Stimulated activated CD4-positive, alpha-beta T cell treated with anti-CD3 and anti-CD28 coated beads, Interleukin-1b, Interleukin-23, amount 100 ng/mL, for 48 hours (primary cell): ENCODE measurements around the gene RFX3.

Experiments
- DNase-seq: peaks from one replicate; pipeline ENCODE4 v3.0.0-alpha.2; 2020

Gene RFX3

DNA sequence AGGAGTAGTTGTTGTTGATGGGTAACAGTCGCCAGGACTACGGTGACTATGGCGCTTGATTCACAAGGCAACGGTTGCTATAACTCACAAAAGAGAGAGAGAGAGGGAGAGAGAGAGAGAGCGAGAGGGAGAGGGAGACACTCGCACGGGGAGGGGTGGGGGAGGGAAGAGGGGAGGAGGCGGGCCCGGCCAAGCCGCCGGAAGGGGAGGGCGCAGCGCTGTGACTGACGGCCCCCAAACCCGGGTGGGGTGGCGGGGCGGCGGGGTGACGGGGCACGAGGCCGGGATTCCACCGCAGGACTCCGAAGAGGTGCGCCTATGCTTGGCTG, at the start of gene RFX3:
Gene RFX3 (minus strand): TSS at position 166 of the 329 bp plus-strand sequence. CDS start 130,413 bp downstream, outside the sequence.
- peak; percentile 95 for DNase-seq

DNA sequence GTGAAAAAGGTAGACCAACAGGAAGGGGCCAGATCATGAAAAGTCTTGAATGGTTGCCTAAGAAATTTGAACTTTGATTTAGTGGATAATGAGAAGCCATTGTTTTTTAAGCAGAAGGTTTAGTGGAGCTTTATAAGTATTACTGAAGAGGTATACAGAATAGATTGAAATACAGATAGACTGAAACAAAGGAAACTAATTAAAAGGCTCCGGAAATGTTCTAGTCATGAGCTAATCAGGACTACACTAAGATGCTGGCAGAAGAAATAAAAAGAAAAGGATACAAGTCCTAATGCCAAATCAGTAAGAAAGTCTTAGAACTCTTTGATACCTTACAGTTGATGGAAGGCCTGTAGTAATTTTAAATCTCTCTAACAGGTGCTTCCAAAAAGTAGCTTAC, 45.7 kb upstream of the RFX3 start:
- no peak for DNase-seq

- DNase-seq = no peak
Measured at GRCh38 chr9:3569529-3569928, 43.7 kb upstream of the RFX3 start.

- no peak for DNase-seq
Measured at GRCh38 chr9:3567988-3568387, 42.2 kb upstream of the RFX3 start.

DNA sequence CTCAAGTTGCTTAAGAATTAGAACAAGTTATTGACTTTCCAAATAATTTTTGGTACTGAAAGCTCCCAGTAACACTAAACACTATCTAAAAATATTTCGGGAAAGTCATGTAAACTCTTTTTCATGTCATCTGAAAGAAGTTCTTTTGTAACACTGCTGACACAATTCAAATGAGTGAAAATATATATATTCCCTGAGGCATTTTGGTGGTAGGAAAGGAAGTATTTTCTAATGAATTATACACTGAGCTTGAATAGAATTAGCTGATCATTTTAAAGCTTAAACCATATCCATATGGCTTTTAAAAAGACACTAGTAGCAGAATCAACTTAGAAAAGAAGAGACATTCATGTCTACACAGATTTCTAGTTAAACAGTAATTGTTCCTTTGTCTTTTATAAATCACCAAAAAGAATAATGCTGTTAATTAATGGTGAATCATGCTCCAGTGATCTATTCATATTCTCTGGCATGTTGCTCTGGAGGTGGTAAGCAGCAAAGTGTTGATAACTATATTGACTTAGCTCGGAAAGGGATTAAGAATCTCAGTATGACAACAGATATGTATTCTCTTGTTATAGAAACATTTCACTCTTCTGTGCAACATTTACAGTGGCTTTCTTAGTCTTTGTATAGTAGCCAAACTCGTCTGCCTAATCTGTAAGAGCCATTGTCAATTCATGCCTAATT, 27.4 kb upstream of the RFX3 start:
- no peak for DNase-seq

DNA sequence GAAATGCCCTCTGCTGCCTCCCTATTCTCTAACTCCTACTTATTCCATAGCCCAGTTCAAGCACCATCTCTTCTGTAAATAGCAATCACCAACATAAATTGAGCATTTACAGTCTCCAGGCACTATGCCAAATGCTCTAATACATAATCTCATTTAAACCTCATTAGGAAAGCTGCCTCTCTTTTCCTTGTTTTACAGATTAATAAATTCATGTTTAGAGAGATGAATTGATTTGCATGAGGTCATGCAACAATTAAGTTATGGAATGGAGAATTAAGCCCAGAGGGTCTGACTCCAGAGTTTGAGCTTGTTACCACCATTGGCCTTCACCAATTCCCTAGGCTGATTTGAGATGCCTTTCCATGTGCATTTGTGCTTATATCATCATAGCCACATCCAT, 23.4 kb upstream of the RFX3 start:
- no peak for DNase-seq

DNA sequence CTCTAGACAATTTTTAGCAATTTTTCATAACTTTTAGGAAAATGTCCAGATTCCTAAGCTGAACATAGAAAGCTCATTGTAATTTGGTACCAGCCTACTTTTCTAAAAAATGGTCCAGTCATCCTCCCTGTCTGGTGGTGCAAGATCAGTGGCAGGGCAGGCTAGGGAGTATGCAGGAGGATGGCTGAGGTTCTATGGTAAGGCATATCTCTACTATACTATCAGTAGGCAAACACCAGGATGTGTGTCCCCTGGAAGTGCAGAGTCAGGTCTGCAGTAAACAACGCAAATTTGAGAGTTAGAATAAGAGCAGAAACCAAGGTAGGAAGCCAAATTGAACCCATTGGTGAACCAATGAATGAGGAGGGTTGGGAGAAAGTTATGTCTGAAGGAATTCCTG, 22.8 kb upstream of the RFX3 start:
- no peak for DNase-seq

DNA sequence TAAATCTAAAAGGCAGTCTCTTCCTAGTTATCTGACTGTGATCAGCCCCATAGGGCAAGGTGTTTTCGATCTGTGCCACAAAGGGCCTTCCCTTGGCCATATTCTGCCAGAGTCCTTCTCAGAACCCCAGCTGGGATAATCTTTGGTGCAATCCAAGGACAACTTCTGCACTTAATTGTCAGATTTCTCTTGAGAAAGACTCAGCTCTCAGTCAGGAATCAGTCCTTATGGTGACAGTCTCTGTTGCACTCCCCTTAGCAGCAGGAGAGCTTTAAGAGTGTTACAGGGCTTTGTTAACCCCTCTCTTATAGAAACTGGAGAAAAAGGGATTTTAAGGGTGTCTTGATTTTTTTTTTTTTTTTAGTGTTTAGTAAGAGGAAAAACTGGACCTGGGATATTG, 15.4 kb upstream of the RFX3 start:
- no peak for DNase-seq

GRCh38 chr9:3534614-3535404, 9.0 kb upstream of the RFX3 start:
- DNase-seq = no peak

GRCh38 chr9:3532158-3532557, 6.4 kb upstream of the RFX3 start:
- no peak for DNase-seq

DNA sequence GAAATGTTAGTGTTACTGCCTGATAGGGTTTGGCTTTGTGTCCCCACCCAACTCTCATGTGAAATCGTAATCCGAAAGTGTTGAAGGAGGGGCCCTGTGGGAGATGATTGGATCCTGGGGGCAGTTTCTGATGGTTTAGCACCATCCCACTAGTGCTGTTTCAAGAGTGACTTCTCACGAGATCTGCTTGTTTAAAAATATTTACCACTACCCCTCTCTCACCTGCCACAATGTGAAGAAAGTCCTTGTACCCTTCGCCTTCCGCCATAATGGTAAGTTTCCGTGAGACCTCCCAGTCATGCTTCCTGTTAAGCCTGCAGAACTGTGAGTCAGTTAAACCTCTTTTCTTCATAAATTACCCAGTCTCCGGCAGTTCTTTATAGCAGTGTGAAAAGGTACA, 2.6 kb upstream of the RFX3 start:
- peak; percentile 69 for DNase-seq

GRCh38 chr9:3526997-3527940, 1.5 kb upstream of the RFX3 start:
- DNase-seq = no peak

GRCh38 chr9:3526165-3526996, 580 bp upstream of the RFX3 start:
- DNase-seq = peak; percentile 87

- no peak for DNase-seq
Measured at GRCh38 chr9:3525096-3525835, 535 bp downstream of the RFX3 start.

GRCh38 chr9:3521966-3522365, 3.8 kb downstream of the RFX3 start:
- no peak for DNase-seq

DNA sequence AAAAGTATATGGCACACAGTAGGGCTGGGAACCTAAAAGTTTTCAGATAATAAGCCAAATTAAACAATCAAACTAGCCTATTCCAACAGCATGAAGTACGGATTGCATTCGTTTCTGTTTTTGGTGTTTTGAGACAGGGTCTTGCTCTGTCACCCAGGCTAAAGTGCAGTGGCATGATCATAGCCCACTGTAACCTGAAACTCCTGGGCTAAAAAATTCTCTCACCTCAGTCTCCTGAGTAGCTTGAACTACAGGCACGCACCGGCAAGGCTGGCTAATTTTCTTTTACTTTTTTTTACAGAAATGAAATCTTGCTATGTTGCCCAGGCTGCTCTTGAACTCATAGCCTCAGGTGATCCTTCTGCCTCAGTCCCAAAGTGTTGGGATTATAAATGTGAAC, 5.2 kb downstream of the RFX3 start:
- no peak for DNase-seq

GRCh38 chr9:3517377-3518048, 8.3 kb downstream of the RFX3 start:
- no peak for DNase-seq

DNA sequence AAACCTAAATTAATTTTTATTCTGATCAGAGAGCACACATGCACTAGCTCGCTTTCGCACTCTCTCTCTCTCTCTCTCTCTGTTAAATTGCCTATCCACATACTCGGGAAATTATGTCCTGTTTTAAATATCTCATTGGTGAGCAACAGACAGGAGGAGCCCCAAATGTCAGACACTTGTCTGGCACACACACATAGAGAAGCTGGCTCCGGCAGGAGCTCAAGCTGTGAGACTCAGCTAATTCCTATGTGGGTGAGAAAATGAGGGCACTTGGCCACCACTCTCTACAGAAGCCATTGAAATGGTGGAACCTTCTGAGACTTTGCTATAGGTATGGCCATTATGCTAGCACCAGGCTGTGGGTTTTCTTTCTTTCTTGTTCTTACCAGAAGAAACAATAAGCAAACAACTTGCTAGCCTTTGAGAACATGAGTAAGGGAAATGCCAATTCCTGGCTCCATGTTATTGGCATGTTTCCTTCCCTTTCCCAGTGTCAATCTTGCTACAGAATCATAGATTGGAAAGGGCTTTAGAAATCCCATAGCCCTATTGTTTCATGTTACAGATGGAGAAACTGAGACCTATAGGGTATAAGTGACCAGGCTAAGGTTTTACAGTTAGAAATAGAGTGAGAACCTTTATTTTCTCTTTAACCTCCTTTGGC, 9.0 kb downstream of the RFX3 start:
- no peak for DNase-seq

DNA sequence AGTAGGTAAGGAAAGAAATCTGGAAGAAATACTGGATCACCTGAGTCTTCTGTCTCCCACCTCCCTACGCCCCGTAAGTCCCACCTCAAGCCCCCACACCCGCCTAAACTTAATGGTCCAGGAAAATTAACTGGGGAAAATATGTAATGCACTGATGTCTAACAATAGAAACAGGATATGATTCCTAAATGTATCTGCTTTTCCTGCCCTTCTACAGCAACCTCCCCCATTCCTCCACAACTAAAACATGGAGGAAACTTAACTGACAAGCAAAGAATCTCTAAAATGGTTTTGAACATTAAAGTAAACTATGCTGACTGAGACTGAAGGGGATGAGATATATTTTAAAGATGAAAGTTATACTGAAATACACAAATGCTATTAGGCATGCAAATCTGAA, 10.4 kb downstream of the RFX3 start:
- DNase-seq = no peak

GRCh38 chr9:3514786-3515185, 11.0 kb downstream of the RFX3 start:
- DNase-seq = no peak
